GM21576 (cell line): ENCODE data around the gene VWA8.
"Not testable (repeated sequence)": the region's sequence is repeated elsewhere in the genome, so short reads cannot be mapped to it uniquely, and the experiment has no call there.

ENCODE experiments used
- ATAC-seq: cut with Tn5 transposase; IDR thresholded peaks from one replicate; pipeline ENCODE4 v1.9.1; 2021; ENCODE audit warnings: mild to moderate bottlenecking, moderate library complexity; ENCODE audit not compliant: unreplicated experiment

The VWA8 gene

DNA sequence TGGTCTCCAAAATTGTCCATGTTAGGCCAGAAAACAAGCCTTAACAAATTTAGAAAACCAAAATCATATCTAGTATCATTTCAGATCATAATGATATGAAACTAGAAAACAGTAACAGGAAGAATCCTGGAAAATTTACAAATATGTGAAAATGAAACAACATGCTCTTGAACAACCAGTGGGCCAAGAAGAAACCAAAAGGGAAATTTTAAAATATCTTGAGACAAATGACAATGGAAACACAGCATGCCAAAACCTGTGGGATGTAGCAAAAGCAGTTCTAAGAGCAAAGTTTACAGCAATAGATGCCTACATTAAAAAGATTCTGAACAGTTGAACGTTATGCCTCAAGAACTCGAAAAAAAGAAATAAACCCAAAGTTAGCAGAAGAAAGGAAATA, 32.6 kb downstream of the VWA8 start:
- ATAC-seq: no peak

DNA sequence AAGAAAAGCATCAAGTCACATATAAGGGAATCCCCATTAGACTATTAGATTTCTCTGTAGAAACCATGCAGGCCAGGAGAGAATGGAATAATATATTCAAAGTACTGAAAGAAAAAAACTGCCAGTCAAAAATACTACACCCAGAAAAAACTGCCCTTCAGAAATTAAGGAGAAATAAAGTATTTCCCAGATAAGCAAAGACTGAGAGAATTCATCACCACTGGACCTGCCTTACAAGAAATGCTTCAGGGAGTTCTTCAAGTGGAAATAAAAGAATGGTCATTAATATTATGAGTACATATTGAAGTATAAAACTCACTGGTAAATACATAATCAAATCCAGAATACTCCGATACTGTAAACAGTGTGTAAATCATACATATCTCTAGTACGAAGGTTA, 35.9 kb downstream of the VWA8 start:
- no peak for ATAC-seq

DNA sequence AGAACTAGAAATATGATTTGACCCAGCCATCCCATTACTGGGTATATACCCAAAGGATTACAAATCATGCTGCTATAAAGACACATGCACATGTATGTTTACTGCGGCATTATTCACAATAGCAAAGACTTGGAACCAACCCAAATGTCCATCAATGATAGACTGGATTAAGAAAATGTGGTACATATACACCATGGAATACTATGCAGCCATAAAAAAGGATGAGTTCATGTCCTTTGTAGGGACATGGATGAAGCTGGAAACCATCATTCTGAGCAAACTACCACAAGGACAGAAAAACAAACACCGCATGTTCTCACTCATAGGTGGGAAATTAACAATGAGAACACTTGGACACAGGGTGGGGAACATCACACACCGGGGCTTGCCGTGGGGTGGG, 38.0 kb downstream of the VWA8 start:
- ATAC-seq: not testable (repeated sequence)

DNA sequence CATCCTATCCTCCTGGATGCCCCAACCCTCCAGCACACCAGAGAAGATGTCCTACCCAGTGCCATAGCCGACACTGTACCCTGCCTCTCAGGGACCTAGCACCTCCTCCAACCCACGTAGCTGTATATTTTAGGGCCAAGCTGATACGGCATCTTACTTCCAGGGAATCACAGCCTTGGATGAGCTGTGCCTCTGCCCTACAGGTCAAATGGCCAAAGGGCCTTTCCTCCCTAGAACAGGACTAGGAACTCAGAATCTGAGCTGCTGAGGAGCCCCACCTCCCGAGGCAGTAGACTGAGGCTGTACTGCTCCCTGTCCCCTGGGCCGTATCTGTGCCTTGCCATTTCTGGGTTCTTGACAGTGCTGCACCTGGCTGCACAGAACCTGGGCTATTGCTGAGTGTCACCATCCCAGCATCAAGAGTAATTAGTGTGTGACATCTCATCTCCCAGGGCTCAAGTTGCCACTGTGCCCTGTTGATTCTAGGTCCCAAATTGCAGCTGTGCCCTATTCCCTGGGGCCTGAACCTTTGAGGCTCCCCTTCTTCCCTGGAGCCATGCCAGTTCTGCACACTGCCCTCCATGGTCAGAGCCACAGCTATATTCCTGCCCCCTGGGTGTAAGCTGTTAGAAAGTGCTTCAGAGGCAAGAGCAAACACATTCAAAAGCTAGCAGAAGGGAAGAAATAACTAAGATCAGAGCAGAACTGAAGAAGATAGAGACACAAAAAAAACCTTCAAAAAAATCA, 41.0 kb downstream of the VWA8 start:
- no peak for ATAC-seq

DNA sequence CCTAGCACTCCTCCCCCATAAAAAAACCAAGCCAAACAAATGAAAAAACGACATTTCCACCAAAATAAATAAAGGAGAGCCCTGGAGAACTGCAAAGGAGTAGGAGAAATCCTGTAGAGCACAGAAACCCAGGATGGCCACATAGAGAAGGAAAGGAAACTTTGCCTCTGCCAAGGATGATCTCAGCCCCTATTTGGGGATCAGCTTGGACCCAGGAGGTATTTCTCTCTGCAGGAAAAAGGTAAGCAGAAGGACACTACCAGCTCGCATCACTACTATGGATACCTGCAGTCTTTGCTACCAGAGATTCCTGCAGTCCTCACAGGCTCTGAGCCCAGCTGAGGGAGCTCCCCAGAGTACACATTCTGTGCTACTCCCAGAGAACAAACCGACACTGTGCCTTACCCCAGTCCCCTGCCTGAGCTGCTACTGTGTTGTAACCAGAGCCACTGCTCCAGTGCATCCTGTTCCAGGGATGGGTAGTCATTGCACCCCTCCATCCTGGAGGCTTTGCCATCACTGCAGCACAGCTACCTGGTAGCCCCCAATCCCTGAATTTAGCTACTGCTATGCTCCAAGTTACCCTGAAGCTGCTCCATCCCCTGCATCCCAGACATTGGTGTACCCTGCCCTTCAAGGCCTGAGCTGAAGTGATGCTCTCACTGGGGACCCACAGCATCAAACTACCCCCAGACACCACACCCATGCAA, 41.7 kb downstream of the VWA8 start:
- ATAC-seq: no peak

DNA sequence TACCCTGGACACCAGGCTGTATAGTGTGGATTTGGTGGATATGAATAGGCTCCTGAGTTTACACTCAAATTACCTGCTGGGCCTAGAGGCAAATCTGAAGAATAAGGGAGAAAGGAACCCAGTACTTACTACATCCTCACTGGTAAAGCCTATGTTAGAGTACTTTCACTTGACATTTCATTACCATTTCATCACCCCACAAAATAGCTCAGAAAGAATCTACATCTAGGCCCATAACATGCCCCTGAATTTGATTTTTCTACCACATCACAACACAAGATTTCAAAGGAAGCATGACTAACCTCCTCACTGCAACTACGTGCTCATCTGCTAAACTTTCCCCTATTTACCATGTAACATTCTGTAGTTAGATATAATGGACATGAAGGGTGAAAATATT, 43.3 kb downstream of the VWA8 start:
- no peak for ATAC-seq

DNA sequence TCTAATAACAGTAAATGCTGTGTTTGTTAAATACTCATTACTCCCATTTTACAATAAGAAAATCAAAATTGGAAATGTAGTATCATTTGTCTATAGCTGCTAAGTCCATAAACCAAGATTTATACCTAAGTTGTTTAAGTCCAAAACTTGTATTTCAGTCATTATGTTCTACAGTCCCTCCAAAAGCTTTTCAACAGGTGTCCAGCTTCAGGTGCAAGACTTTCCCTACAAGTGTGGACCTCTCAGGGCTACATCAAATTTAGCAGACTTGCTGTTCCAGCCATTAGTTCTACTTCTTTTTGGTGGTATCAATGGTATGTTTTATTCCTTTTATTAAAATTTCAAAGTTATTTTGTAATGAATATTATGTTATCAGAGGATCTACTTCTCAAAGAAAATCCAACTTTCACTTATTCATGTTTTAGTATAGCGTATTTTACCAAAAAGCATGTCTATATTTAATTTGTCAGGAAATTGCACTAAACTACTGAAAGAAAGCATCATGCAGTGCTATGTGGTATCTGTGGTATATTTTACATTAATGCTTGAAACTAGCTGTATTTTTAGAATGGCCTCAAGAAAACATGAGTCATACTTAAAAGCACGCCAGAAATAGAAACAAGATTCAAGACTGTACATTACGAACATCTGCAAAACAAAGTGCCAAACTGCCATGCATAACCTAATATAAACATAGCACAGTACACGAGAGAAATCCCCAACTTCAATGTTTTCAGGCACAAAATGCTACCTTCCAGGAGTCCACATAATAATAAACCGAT, 44.5 kb downstream of the VWA8 start:
- ATAC-seq: peak; percentile 92

DNA sequence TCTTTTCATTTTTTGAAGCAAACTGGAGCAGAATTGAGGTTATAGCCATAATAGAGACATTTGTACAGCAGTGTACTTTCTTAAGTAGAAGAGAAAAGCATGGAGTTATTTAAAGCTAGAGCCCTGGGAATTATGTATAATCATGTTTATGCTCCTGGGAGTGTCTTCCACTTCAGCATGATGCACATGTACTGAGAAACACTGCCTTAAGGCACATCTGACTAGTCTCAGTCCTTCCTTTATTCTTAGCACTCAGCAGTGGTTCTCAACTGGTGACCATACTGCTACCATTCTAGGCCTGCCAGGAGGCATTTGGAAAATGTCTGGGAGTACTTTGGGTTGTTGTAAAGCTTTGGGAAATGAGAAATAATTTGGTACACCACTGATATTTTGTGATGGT, 45.8 kb downstream of the VWA8 start:
- no peak for ATAC-seq

DNA sequence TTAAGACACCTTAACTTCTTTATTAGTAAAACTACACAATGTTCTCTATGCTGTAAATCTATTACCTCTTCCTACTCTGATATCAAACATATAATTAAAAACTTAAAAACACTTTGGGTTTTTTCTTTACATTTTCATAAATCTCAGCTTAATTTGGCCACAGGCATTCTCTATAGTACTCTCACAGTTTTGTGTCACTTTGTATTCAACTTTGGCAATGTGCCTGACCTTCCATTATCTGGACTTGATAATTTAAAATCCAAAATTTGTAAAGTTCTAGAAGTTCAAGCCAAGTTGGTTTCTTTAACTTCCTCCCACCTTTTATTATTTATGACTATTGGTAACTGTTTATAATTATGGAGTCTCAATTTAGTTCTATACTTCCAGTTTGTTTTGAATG, 46.4 kb downstream of the VWA8 start:
- no peak for ATAC-seq

DNA sequence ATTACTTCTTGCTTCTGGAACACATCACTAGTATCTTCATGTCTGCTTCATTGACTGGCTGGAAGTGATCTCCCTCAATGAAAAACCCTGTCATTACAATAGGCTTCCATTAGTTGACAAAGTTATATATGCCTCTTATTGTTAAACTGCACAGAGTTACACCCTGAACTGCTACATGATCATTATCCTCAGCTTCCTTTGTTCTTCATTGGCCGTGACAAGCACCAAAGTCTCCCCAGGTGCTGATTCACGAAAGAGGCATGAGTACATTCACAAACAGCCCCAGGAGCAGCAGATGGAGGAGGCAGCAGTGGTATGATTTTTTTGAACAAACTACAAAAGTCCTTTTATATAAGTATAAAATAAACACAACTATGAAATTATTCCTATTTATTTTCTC, 51.4 kb downstream of the VWA8 start:
- ATAC-seq: no peak

DNA sequence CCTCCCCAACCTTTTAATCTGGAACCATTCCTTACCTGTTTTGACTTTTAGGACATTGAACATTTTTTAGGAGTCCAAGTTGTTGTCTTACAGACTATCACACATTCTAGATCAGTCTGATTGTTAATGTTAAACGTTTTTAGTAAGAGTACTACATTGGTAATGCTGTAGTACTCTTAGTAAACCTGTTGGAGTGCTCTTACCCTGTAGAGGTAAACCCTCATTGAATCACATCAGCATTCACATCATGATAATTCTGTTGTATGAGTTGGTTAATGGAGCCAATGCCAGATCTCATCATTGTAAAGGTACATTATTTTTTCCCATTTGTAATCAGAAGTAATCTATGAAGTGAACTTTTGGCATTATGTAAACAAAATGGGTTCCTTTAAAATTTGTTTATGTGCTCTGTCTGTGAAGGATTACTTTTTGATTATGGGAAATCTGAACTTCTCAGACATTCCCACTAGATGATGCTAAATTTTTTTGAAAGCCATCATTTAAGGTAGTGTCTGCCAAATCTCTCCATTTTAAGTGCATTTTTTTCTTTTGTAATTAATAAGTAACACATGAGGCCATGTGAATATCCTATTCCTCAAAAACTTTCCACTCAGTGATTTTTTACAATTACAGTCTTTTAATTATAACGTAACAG, 55.2 kb downstream of the VWA8 start:
- ATAC-seq: peak; percentile 77

DNA sequence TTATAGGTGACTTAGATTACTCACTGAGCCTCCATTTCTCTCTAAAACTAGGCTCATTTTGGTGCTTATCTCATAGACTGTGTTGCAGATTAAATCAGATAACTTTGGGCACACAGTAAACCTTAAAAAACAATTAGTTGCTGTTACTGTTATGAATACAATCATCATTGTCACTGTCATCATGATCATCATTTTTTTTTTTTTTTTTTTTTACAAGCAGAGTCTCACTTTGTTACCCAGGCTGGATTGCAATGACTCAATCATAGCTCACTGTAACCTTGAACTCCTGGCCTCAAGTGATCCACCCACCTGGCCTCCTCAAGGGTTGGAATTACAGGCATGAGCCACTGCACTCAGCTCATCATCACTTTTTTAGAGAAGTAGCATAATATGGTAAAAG, 60.0 kb downstream of the VWA8 start:
- ATAC-seq: no peak

DNA sequence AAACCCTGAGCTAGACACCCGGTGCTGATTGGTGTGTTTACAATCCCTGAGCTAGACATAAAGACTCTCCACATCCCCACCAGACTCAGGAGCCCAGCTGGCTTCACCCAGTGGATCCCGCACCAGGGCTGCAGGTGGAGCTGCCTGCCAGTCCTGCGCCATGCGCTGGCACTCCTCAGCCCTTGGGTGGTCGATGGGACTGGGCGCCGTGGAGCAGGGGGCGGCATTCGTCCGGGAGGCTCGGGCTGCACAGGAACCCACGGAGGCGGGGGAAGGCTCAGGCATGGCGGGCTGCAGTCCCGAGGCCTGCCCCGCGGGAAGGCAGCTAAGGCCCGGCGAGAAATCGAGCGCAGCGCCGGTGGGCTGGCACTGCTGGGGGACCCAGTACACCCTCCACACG, 62.5 kb downstream of the VWA8 start:
- not testable (repeated sequence) for ATAC-seq

DNA sequence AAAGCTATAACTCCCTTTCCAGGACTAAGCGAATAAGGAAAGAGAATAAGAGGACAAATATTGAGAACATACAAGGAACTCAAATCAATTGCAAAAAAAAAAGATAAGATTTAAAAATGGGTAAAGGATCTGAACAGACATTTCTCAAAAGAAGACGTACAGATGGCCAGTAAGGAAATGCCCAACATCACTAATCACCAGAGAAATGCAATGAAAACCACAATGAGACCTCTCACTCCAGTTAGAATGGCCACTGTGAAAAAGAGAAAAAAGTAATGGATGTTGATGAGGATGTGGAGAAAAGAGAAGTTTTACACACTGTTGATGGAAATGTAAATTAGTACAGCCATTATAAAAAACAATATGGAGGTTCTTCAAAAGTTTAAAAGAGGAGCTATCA, 63.8 kb downstream of the VWA8 start:
- ATAC-seq: no peak

DNA sequence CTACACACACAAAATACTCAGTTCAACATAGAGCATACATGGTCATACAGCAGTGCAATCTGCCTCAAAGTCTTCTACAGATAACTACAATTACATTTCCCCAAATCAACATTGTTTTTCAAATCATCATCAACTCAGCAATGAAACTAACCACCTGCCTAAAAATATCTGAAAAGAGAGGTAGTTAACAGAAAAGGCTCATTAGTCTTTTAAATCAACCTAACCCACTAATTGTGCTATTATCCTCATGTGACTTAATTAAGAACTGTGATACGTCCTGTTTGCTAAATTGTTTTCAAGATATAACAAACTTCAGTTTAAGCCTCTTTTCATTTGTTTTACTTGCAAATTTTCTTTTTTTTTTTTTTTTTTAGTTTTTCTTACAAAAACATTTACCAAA, 65.4 kb downstream of the VWA8 start:
- ATAC-seq: no peak

DNA sequence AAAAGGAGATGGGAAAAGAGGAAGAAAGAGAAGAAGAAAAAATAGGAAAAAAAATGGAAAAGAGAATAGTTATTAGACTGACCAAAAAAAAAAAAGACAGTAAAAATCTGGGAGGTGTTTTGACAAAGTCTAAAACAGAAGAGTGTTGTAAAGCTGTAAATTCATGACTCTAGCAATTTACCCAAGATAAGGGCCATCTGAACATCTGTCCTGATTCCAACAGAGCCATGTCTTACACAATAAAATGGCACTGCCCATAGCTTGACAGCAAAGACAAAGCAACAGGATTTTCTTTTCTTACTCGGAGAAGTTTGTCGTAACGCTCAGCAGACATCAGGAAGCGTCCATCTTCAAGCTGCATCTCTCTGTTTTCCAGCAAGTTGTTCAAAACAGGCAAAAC, 69.8 kb downstream of the VWA8 start:
- no peak for ATAC-seq

DNA sequence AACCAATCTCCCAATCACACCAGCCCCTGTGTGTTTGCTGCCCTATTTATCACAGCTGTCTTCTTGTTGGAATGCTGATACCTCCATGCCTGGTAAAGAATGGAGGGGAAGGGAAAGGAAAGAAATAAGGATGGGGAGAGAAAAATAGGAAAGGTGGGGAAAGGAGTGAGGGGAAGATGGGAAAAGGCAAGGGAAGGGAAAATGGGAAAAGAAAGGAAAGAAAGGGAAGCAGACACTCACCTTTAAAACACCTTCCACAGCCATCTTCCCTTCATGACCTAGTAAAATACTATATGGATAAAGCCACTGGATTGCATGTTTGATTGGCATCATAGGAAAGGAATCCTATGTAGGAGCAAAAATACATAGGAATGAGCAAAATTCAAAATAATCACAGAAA, 77.8 kb downstream of the VWA8 start:
- ATAC-seq: no peak

DNA sequence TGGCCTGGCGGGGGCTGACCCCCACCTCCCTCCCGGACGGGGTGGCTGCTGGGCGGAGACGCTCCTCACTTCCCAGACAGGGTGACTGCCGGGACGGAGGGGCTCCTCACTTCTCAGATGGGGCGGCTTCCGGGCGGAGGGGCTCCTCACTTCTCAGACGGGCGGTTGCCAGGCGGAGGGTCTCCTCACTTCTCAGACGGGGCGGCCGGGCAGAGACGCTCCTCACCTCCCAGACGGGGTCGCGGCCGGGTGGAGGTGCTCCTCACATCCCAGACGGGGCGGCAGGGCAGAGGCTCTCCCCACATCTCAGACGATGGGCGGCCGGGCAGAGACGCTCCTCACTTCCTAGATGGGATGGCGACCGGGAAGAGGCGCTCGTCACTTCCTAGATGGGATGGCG, 79.0 kb downstream of the VWA8 start:
- ATAC-seq: not testable (repeated sequence)

DNA sequence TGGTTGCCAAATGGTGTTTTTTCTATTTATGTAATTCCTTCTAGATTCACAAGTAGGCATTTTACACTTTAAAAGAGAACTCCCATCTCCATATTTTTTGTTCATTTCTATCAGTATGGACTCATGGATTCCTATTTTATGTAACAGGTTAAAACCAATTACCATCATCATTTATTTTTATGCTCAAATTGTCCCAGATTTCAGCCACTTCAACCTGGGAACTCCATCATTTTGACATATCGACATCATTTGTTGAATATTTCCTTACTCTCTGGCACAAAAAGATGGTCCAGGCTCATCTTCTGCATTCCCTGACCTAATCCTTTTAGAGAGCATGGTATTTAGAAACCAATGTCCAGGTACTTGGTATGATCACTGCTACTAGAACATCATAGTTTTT, 79.9 kb downstream of the VWA8 start:
- no peak for ATAC-seq

DNA sequence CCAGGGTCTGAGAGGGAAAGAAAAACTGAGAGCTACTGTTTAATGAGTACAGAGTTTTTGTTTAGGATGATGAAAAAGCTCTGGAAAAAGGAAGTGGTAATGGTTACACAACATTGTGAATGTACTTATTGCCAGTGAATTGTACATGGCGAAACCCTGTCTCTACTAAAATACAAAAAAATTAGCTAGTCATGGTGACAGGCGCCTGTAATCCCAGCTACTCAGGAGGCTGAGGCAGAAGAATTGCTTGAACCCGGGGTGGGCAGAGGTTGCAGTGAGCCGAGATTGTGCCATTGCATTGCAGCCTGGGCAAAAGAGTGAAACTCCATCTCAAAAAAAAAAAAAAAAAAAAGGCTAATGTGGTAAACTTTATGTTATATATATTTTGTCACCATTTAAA, 96.3 kb downstream of the VWA8 start:
- ATAC-seq: no peak

DNA sequence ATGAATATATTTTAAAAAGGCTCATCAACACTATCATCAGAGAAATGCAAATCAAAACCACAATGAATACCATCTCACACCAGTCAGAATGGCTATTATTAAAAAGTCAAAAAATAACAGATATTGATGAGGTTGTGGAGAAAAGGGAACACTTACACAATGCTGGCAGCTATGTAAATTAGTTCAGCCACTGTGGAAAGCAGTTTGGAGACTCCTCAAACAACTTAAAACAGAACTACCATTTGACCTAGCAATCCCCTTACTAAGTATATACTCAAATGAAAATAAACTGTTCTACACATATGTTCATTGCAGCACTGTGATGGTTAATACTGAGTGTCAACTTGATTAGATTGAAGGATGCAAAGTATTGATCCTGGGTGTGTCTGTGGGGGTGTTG, 98.2 kb downstream of the VWA8 start:
- not testable (repeated sequence) for ATAC-seq
